ENCODE results near the gene WIPI1.
"Not testable (repeated sequence)": the region's sequence is repeated elsewhere in the genome, so short reads cannot be mapped to it uniquely, and the experiment has no call there.

WIPI1 gene

GRCh38 chr17:68385490-68386215, 71.6 kb downstream of the WIPI1 start:
- no peak for DNase-seq (ENCODE audit: low read depth in 1 of 2, low spot score in 1 of 2)

- DNase-seq (ENCODE audit: low read depth in 1 of 2, low spot score in 1 of 2): no peak
Measured at GRCh38 chr17:68384941-68385340, 72.4 kb downstream of the WIPI1 start.

- DNase-seq (ENCODE audit: low read depth in 1 of 2, low spot score in 1 of 2): no peak
Measured at GRCh38 chr17:68384471-68384870, 72.8 kb downstream of the WIPI1 start.

GRCh38 chr17:68383443-68384321, 73.6 kb downstream of the WIPI1 start:
- no peak for DNase-seq (ENCODE audit: low read depth in 1 of 2, low spot score in 1 of 2)

- no peak for DNase-seq (ENCODE audit: low read depth in 1 of 2, low spot score in 1 of 2)
Measured at GRCh38 chr17:68383120-68383442, 74.2 kb downstream of the WIPI1 start.

GRCh38 chr17:68382582-68383085, 74.7 kb downstream of the WIPI1 start:
- no peak for DNase-seq (ENCODE audit: low read depth in 1 of 2, low spot score in 1 of 2)

- no peak for DNase-seq (ENCODE audit: low read depth in 1 of 2, low spot score in 1 of 2)
Measured at GRCh38 chr17:68381076-68381900, 76.0 kb downstream of the WIPI1 start.

- DNase-seq (ENCODE audit: low read depth in 1 of 2, low spot score in 1 of 2): no peak
Measured at GRCh38 chr17:68379692-68380677, 77.3 kb downstream of the WIPI1 start.

- DNase-seq (ENCODE audit: low read depth in 1 of 2, low spot score in 1 of 2): no peak
Measured at GRCh38 chr17:68379177-68379510, 78.2 kb downstream of the WIPI1 start.

- DNase-seq (ENCODE audit: low read depth in 1 of 2, low spot score in 1 of 2): no peak
Measured at GRCh38 chr17:68378268-68379176, 78.8 kb downstream of the WIPI1 start.

GRCh38 chr17:68377771-68378267, 79.5 kb downstream of the WIPI1 start:
- DNase-seq (ENCODE audit: low read depth in 1 of 2, low spot score in 1 of 2): no peak

- DNase-seq (ENCODE audit: low read depth in 1 of 2, low spot score in 1 of 2): not testable (repeated sequence)
Measured at GRCh38 chr17:68376178-68376577, 81.1 kb downstream of the WIPI1 start.

GRCh38 chr17:68375566-68375965, 81.7 kb downstream of the WIPI1 start:
- DNase-seq (ENCODE audit: low read depth in 1 of 2, low spot score in 1 of 2): no peak

All from stimulated activated CD4-positive, alpha-beta T cell treated with anti-CD3 and anti-CD28 coated beads, Interleukin-15, amount 100 ng/mL, for 1 hour (primary cell).